LNCaP clone FGC (cell line): ENCODE results near the gene PPP1CA.

Experiments
- DNase-seq: peaks from one replicate; pipeline ENCODE4 v3.0.0-alpha.2; 2011; ENCODE audit warnings: low read depth
- H3K4me3 ChIP-seq: 2 replicates; pipeline ENCODE4 v1.5.1; 2011; ENCODE audit warnings: mild to moderate bottlenecking, low read depth, low read length, control low read depth
- TF ChIP-seq, protein P1 (sequence below): IDR thresholded peaks from 2 replicates; pipeline ENCODE4 v1.5.1; 2012; ENCODE audit warnings: mild to moderate bottlenecking; ENCODE audit not compliant: control insufficient read depth, insufficient read depth; ENCODE audit errors: extremely low read depth

The PPP1CA gene

DNA sequence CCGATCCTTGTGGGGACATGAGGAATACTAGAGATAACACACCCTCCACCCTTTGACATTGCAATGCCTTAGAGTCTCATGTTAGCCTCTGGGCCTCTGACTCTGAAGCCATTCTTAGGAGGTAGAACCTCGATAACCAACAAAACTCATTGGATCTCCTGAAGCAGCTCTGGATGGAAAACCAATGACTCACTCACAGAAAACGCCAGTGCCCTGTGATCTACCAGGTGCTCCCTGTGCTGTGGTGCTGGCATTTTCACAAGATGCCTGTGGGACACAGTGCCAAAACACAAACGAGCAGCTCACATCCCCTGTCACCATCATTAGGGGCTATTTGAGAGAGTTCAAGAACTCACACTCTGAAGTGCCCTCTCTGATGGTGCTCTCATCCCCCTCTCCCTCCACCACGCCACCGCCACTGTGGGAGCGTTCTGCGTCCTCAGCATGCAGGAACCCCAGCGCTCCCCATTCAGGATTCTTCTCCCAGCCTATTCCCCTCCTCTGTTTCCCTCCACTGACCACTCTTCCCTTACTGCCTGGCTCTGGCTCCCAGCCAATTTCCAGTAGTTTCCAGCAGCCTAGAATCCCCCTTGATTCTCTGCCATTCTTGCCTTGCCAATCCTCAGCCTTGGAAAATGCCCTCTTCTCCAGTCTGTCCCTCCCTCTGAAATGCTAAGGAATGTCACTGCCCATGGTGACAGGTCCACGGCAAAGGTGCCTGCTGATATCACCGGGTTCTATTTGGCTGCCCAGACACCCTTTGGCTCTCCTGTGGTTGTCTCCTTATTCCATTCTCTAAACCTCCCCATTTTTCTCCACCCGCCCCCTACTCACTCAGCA is 43.6 kb downstream of the PPP1CA start:
- no peak overlapping the region for H3K4me3 ChIP-seq
- no peak for DNase-seq
- TF ChIP-seq, protein P1, sequence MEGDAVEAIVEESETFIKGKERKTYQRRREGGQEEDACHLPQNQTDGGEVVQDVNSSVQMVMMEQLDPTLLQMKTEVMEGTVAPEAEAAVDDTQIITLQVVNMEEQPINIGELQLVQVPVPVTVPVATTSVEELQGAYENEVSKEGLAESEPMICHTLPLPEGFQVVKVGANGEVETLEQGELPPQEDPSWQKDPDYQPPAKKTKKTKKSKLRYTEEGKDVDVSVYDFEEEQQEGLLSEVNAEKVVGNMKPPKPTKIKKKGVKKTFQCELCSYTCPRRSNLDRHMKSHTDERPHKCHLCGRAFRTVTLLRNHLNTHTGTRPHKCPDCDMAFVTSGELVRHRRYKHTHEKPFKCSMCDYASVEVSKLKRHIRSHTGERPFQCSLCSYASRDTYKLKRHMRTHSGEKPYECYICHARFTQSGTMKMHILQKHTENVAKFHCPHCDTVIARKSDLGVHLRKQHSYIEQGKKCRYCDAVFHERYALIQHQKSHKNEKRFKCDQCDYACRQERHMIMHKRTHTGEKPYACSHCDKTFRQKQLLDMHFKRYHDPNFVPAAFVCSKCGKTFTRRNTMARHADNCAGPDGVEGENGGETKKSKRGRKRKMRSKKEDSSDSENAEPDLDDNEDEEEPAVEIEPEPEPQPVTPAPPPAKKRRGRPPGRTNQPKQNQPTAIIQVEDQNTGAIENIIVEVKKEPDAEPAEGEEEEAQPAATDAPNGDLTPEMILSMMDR: no peak

DNA sequence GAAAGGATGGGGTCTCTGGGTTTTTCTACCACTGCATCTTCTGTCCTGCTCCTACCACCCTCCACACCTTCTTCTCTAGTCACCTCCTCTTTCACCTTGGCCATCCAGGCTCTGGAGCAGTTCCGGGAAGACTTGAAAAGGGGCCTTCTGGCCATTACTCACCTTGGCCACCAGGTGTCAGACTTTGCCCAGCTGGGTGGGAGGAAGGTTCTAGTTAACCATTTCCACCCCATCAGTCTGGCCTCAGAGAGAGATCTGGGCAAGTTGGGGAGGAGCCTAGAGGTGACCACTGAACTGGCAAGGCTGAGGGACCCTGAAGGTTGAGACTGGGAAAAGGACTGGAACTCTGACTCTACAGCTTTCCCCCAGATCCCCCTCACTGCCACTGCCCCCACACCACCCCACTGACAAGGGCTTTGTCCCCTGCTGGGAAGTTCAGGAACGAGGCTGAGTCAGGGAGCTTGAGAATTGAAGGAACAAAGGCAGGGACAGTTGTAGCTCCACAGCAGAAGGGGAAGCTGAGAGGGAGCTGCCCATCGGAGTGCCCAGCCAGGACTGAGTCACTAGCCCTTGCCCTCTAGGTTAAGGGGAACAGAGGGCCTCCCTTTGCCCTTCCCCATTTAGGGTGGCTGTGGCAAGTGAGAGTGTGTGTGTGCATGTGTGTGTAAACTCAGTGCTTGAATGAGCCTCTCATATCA is 44.6 kb downstream of the PPP1CA start:
- TF ChIP-seq, protein P1: peak; percentile 96
- no peak overlapping the region for H3K4me3 ChIP-seq
- peak; percentile 47 for DNase-seq

DNA sequence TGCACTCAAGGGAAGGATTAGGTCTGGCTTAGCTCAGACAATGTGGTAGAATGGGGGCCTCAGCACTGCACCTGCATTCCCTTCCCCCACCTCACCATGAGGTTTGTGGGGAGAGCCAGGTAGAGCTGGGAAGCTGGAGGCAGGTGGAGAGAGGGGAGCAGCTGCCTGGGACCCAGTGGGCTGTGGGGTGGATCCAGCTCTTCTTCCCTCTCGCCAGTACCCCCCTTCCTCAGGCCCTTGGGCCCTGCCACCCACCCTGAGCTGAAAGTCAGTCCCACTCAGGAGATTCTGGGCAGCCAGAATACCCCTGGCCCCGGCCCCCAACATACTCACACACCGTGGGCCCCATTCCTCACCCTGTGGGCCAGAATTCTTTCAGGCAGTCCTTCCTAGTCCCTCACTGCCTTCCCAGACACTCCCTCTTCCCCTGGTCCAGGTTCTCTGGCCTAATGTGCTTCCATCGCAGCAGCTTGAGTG is 45.2 kb downstream of the PPP1CA start:
- no peak for DNase-seq
- H3K4me3 ChIP-seq: no peak overlapping the region

DNA sequence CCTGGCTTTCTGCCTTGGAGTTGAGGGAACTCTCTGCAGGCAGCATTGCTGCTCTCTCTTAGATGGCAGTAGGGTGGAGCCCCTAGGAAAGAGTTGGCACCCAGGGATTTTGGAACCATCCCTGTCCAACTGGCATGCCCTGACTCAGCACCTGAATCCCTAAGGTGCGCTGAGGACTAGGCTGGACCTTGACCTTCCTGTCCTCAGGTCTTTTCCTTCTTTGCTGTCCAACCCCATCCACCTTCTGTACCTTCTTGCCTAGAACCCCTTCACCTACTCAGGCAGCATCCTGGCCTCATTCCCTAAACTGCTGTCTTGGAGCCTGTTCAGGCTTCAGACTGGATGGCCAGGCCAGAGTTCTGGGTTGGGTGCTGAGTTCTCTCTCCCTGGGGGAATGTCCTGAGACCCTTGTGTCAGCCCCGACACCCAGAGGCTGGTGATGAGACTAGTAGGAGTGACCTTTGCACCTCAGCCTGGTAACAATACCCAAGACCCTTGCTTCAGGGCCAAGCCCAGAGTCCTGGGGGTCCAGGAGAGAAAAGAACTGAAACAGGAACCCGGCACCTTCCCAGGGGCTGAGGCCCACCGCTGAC is 45.8 kb downstream of the PPP1CA start:
- TF ChIP-seq, protein P1: no peak
- no peak overlapping the region for H3K4me3 ChIP-seq
- DNase-seq: no peak

More for the DNA sequence above, 45.2 kb downstream of the PPP1CA start:
- TF ChIP-seq, protein P1: no peak

DNA sequence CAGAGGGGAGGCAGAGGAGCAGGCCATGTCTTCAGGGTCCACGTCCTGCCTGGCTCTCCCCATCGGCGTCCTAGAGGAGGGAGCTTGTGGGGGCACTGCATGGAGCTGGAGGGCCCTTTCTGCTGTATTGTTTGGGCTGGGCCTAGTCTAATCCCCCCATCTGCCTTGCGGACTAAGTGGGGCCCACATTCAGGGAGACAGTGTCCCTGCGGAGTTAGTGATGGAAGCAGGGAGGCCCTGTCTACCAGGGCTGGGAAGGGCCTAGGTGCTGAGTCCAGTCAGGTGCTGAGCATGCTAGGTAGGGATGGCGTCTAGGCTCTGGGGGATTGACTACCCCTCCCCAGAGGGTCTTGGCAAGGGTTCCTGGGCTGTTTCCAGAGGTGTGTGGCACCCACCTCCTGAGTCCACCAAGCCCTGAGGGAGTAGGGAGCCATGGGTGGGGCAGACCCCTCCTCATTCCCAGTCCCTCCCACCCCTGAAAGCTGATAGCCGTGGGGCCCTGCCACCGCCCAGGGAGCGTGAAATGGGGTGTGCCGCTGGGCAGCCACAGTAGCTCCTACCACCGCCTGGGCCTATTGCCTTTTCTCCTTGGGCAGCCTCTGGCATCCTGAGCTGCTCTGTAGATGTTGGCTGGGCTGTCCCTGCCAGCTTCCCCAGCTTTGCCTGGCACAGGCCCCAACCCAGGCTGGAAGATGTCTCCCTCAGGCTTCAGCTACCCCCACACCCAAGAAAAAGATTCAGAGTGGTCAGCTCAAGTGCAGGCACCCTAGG is 46.5 kb downstream of the PPP1CA start:
- TF ChIP-seq, protein P1: no peak
- H3K4me3 ChIP-seq: no peak overlapping the region
- no peak for DNase-seq
